ENCODE results near the gene SGTB. TPM values are rescaled to one million over a fixed set of nuclear protein-coding genes. Genes with fewer than 3 reads are reported as not detected.

Gene SGTB
- total and polyA plus RNA-seq, 2 experiments from 2014 or later = 8.0 to 12.5 TPM

DNA sequence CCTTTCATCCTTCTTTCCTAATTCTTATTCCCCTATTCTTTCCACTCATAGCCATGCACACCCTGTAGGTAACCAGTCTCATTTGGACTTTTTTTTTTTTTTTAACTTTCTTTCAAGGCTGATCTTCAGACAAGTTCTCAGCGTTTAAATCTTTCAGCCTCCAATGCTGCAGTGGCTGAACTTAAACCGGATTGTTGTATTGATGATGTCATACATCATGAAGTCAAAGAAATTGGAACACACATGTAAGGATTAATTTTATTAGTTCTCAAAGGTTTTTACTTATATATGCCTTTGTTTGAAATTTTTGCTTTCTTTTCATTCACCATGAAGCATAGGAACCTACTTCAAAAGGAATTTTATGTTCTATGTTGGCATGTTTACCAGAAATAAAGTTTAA lies 75.0 kb downstream of the SGTB start (continued):
- TF ChIP-seq ZNF462 (CRISPR knock-in tag; IDR thresholded peaks at IDR 0.05) (no peak), EZH2phosphoT487 (IDR thresholded peaks at IDR 0.05; ENCODE audit: unreplicated experiment) (no peak)

DNA sequence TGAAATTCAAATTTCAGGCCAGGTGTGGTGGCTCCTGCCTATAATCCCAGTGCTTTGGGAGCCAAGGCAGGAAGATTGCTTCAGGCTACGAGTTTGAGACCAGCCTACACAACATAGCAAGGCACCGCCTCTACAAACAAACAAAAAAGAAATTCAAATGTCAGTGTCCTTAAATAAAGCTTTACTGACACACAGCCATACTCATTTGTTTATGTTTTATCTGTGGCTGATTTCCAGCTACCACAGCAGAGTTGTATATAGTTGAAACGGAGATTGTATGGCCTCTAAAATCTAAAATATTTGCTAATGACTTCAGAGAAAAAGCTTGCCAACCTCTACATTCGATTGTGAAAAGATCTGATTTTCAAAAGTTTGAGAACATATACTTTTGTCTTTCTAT lies 81.7 kb downstream of the SGTB start:
- Mint-ChIP-seq H3K4me1 (no peaks in the 10 kb centered on the region), H3K4me3 (no peak overlapping the region), H3K36me3 (ENCODE audit: low read depth) (peaks cover 26% of the 10 kb centered on the region), H3K27me3 (ENCODE audit: insufficient read depth, low read depth, poor library complexity) (peaks cover 1% of the 10 kb centered on the region), H3K27ac (no peak overlapping the region), H3K9me3 (no peaks in the 10 kb centered on the region; the same call in 2 of the 3 replicates)
- H3K4me2 ChIP-seq = no peak overlapping the region
- H3K36me3 ChIP-seq (ENCODE audit: insufficient read depth) = peaks cover 7% of the 10 kb centered on the region; the same call in 1 of the 2 replicates
- H4K20me1 ChIP-seq (replicated peaks; ENCODE audit: insufficient read depth) = no peaks in the 10 kb centered on the region; the same call in 1 of the 2 replicates
- no peak overlapping the region for H3K4me3 ChIP-seq
- no peaks in the 10 kb centered on the region for H3K4me1 ChIP-seq (ENCODE audit: insufficient read depth)
- no peaks in the 10 kb centered on the region for H3K9me2 ChIP-seq (ENCODE audit: insufficient read depth)
- H3K27me3 ChIP-seq (ENCODE audit: insufficient read depth) = no peaks in the 10 kb centered on the region
- H3K27ac ChIP-seq (ENCODE audit: low read depth) = no peak overlapping the region
- no peaks in the 10 kb centered on the region for H3K79me2 ChIP-seq (replicated peaks; ENCODE audit: insufficient read depth)
- H3F3A ChIP-seq (replicated peaks; ENCODE audit: low read depth) = no peaks in the 10 kb centered on the region
- no peak for ATAC-seq
- no peak for DNase-seq (ENCODE audit: low spot score)
- no peak overlapping the region for H2AFZ ChIP-seq
- no peak for TF ChIP-seq ETS1 (IDR thresholded peaks at IDR 0.05)
- TF ChIP-seq POLR2AphosphoS5 (IDR thresholded peaks at IDR 0.05; ENCODE audit: low read depth) = no peak
- TF ChIP-seq CREB1 (CRISPR knock-in tag; IDR thresholded peaks at IDR 0.05; ENCODE audit: low read depth) = no peak
- no peak for TF ChIP-seq ZNF462 (CRISPR knock-in tag; IDR thresholded peaks at IDR 0.05)
- no peak for TF ChIP-seq EZH2phosphoT487 (IDR thresholded peaks at IDR 0.05; ENCODE audit: unreplicated experiment)
- no peak for TF ChIP-seq NANOG (IDR thresholded peaks at IDR 0.05; ENCODE audit: borderline replicate concordance)
- TF ChIP-seq EZH2 (IDR thresholded peaks at IDR 0.05; ENCODE audit: low read depth, unreplicated experiment) = no peak
- TF ChIP-seq JUNB (IDR thresholded peaks at IDR 0.05; ENCODE audit: unreplicated experiment) = no peak

Measured in GM23338 (cell line).